CD4-positive, alpha-beta T cell treated with Interleukin-10 for 1 hour (primary cell): ENCODE results near the gene SLC38A4.

Experiments used
- DNase-seq: peaks from one replicate; pipeline ENCODE4 v3.0.0-alpha.2; 2020

The SLC38A4 gene

GRCh38 chr12:46811185-46811584, 14.6 kb downstream of the SLC38A4 start:
- DNase-seq, result no peak

GRCh38 chr12:46808955-46809697, 16.7 kb downstream of the SLC38A4 start:
- no peak for DNase-seq

GRCh38 chr12:46808317-46808716, 17.5 kb downstream of the SLC38A4 start:
- no peak for DNase-seq

- no peak for DNase-seq
These were observed 21.7 kb downstream of the SLC38A4 start for GRCh38 chr12:46804054-46804453.

- DNase-seq, result no peak
These were observed 22.3 kb downstream of the SLC38A4 start for GRCh38 chr12:46803517-46803916.

- DNase-seq, result no peak
These were observed 24.5 kb downstream of the SLC38A4 start for GRCh38 chr12:46801293-46801692.

GRCh38 chr12:46800160-46800559, 25.6 kb downstream of the SLC38A4 start:
- no peak for DNase-seq

GRCh38 chr12:46798648-46799047, 27.1 kb downstream of the SLC38A4 start:
- no peak for DNase-seq

GRCh38 chr12:46798056-46798455, 27.7 kb downstream of the SLC38A4 start:
- DNase-seq, result no peak

GRCh38 chr12:46795988-46796387, 29.8 kb downstream of the SLC38A4 start:
- DNase-seq, result no peak

- DNase-seq, result no peak
These were observed 31.1 kb downstream of the SLC38A4 start for GRCh38 chr12:46794593-46795190.

- no peak for DNase-seq
These were observed 32.9 kb downstream of the SLC38A4 start for GRCh38 chr12:46792925-46793324.

GRCh38 chr12:46790066-46790465, 35.7 kb downstream of the SLC38A4 start:
- no peak for DNase-seq

- DNase-seq, result no peak
These were observed 37.5 kb downstream of the SLC38A4 start for GRCh38 chr12:46788072-46788887.

- DNase-seq, result no peak
These were observed 38.2 kb downstream of the SLC38A4 start for GRCh38 chr12:46787496-46788055.

- DNase-seq, result no peak
These were observed 39.0 kb downstream of the SLC38A4 start for GRCh38 chr12:46786774-46787173.

GRCh38 chr12:46785382-46785781, 40.4 kb downstream of the SLC38A4 start:
- no peak for DNase-seq

- no peak for DNase-seq
These were observed 41.9 kb downstream of the SLC38A4 start for GRCh38 chr12:46783871-46784270.

- no peak for DNase-seq
These were observed 45.9 kb downstream of the SLC38A4 start for GRCh38 chr12:46779879-46780278.

- no peak for DNase-seq
These were observed 46.7 kb downstream of the SLC38A4 start for GRCh38 chr12:46779063-46779462.

- DNase-seq, result no peak
These were observed 47.4 kb downstream of the SLC38A4 start for GRCh38 chr12:46778415-46778814.

GRCh38 chr12:46777587-46777986, 48.2 kb downstream of the SLC38A4 start:
- no peak for DNase-seq

GRCh38 chr12:46775796-46776195, 50.0 kb downstream of the SLC38A4 start:
- DNase-seq, result no peak

- DNase-seq, result no peak
These were observed 51.5 kb downstream of the SLC38A4 start for GRCh38 chr12:46774322-46774633.
